GM18907 (cell line): ENCODE data around the gene MANSC1.
"Not testable (repeated sequence)": the region's sequence is repeated elsewhere in the genome, so short reads cannot be mapped to it uniquely, and the experiment has no call there.

Source experiments
- ATAC-seq: cut with Tn5 transposase; IDR thresholded peaks from one replicate; pipeline ENCODE4 v1.9.1; 2021; ENCODE audit warnings: mild to moderate bottlenecking, moderate library complexity; ENCODE audit not compliant: unreplicated experiment

Gene MANSC1

GRCh38 chr12:12327802-12328201 is 22.2 kb downstream of the MANSC1 start:
- no peak for ATAC-seq

DNA sequence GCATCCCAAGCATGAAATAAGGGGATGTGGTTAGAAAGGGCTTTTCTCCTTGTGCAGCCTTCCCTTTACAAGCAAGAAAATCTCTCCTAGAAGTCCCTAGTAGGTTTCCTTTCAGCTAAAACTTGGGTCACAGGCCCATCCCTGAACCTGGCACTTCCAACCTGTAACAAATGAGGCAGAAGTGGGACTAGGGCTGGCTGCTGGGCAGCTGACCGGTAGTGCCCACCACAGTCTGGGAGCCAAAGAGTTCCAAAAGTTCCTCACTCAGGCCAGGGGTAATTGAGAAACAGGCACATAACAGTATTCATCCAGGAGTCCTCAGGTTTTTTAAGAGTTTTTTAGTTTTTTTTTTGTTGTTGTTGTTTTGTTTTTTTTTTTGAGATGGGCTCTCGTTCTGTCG is 23.8 kb downstream of the MANSC1 start:
- ATAC-seq = no peak

- no peak for ATAC-seq
Observed at GRCh38 chr12:12323591-12323990, 26.5 kb downstream of the MANSC1 start.

- no peak for ATAC-seq
Observed at GRCh38 chr12:12323118-12323517, 26.9 kb downstream of the MANSC1 start.

GRCh38 chr12:12319451-12320183 is 30.4 kb downstream of the MANSC1 start:
- no peak for ATAC-seq

DNA sequence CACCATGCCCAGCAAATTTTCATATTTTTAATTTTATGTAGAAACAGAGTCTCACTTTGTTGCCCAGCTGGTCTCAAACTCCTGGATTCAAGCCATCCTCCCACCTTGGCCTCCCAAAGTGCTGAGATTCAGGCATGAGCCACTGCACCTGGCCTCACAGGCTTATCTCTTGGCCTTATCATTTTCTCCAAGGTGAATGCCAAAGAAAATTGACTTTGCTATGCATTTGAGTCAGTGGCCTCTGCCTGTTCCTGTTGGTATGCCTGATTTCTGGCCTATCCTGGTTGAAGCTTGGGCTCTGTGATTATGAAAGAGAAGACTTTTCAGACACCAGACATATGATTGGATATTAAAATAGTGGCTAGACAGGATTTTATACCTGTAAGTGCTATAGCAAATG is 34.2 kb downstream of the MANSC1 start:
- no peak for ATAC-seq

DNA sequence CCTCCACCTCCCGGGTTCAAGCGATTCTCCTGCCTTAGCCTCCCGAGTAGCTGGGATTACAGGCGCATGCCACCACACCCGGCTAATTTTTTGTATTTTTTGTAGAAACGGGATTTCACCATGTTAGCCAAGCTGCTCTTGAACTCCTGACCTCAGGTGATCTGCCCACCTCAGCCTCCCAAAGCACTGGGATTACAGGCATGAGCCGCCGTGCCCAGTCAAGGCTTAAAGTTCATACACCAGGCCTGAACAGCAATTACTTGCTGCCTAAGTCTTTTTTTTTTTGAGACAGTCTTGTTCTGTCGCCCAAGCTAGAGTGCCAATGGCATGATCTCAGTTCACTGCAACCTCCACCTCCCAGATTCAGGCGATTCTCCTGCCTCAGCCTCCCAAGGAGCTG is 39.3 kb downstream of the MANSC1 start:
- ATAC-seq = not testable (repeated sequence)

DNA sequence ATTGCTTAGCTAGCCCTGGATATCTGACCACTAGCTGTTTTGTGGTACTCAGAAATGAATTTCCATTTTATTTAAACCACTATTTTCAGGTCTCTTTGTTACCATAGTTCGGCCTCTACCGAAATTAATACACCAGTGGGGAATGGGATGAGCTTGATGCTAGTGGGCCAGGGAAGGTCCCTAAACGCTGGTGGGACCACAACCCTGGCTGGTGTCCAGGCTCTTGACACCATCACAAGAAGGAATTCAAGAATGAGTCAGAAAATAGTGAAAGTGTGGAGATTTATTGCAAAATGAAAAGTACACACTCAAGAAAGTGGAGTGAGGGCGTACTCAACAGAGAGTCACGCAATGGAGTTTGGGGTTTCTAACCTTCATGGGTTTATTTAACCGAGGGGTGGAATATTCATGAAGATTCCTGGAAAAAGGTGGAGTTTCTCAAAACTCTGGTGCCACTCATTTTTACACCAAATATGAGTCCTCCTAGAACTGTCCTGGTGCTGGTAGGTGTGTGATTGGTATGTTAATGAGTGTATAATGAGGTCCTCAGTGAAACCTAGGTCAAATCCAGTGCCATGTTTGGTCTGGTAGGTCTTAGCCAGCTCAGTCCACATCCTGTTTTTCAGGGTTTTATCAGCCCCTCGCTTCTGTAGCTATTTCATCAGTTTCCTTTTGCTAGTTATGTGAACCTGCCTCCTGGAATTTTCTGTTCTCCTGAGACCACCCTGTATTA is 44.3 kb downstream of the MANSC1 start:
- ATAC-seq = no peak

DNA sequence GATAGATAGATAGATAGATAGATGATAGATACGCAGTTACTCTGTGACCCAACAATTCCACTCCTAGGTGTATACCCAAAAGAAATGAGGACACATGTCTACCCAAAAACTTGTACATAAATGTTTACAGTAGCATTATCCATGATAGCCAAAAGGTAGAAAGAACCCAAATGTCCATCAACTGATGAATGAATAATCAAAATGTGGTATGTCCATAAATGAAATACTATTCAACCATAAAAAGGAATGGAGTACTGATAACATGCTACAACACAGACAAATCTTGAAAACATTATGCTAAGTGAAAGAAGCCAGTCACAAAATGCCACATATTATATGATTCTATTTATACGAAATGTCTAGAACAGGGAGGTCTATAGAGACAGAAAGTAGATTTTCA is 47.1 kb downstream of the MANSC1 start:
- ATAC-seq = no peak

DNA sequence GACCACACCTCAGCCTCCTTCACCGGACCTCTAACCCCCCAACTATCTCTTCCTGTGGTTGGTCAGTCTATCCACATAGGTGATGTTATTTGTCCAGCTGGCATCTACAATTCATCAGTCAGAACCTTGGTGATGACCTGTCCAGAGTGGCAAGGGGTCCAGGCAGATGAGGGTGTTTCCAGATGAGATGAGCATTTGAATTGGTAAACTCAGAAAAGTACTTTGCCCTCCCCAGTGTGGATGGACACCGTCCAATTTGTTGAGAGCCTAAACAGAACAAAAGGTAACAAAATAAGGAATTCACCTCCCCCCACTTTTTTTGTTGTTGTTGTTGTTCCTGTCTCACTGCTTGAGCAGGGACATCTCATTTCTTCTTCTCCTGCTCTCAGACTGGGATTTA is 48.9 kb downstream of the MANSC1 start:
- ATAC-seq = no peak

- ATAC-seq = no peak
Observed at GRCh38 chr12:12297201-12297830, 52.7 kb downstream of the MANSC1 start.

- ATAC-seq = no peak
Observed at GRCh38 chr12:12294215-12295005, 55.6 kb downstream of the MANSC1 start.

GRCh38 chr12:12290206-12290605 is 59.8 kb downstream of the MANSC1 start:
- no peak for ATAC-seq

- no peak for ATAC-seq
Observed at GRCh38 chr12:12286441-12286840, 63.6 kb downstream of the MANSC1 start.

- no peak for ATAC-seq
Observed at GRCh38 chr12:12282761-12283425, 67.1 kb downstream of the MANSC1 start.

GRCh38 chr12:12282202-12282601 is 67.8 kb downstream of the MANSC1 start:
- ATAC-seq = no peak

- no peak for ATAC-seq
Observed at GRCh38 chr12:12281134-12281533, 68.9 kb downstream of the MANSC1 start.

DNA sequence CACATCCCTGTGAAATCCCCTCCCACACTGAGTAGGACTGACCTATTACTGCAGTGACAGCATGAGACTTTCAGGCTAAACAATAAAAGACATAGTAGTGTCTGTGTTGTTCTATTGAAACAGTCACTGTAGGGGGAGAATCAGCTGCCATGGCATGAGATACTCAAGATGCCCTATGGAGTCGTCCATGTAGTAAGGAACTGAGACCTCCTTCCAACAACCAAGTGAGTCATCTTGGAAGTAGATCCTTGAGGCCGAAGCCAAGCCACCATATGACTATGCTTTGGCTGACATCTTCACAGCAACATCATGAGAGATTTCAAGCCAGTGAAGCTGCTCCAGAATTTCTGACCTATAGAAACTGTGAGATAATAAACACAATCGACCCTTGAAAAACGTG is 71.1 kb downstream of the MANSC1 start:
- ATAC-seq = no peak
